Measurements from ENCODE around the gene ANKRD16. TPM values are rescaled to one million over a fixed set of nuclear protein-coding genes. Genes with fewer than 3 reads are reported as not detected.
A peak's percentile ranks its signal among the peaks of the same experiment; 100 is the strongest.

ANKRD16 gene
- total RNA-seq, 1 donor from 2014 or later, result 5.9 TPM

- H3K36me3 Mint-ChIP-seq, result peaks cover 35% of the 10 kb centered on the region
Observed at GRCh38 chr10:5935628-5936027, 45.9 kb upstream of the ANKRD16 start.

DNA sequence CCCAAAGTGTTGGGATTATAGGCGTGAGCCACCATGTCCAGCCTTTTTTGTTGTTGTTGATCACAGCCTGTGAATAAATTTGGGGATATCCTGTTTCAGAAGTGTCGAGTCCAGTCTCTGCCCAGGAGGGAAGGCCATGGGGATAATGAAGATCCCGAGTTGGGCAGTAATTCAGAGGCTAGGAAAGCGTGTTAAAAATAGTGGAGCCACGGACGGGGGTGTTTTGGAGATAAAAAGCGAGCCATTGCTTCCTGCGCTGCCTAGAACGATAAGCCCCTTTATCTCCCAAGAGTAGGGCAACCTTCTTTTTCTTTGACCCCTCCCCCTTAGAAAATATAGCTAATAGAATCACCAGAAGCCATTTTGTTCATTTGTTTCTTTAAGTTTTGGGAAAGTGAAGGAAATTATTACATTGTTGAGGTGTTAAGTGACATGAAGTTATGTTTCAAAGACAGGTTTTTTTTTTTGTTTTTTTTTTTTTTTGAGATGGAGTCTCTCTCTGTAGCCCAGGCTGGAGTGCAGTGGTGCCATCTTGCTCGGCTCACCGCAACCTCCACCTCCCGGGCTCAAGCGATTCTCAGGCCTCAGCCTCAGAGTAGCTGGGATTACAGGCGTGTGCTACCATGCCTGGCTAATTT is 44.3 kb upstream of the ANKRD16 start:
- Histone ChIP-seq H3K9ac (no peak overlapping the region), H3K4me3 (no peak overlapping the region), H4K20me1 (ENCODE audit: low read depth) (no peaks in the 10 kb centered on the region), H3K9me3 (ENCODE audit: low read depth) (no peaks in the 10 kb centered on the region), H2AFZ (replicated peaks) (no peak overlapping the region), H3K36me3 (peaks cover 5% of the 10 kb centered on the region), H3K27me3 (no peaks in the 10 kb centered on the region), H3K27ac (no peak overlapping the region), H3K79me2 (ENCODE audit: low read depth) (no peaks in the 10 kb centered on the region), H3F3A (ENCODE audit: low read depth) (no peaks in the 10 kb centered on the region), H3K4me1 (no peaks in the 10 kb centered on the region), H3K4me2 (no peak overlapping the region)
- no peak for TF ChIP-seq EZH2phosphoT487 (IDR thresholded peaks at IDR 0.05)
- no peak for TF ChIP-seq EZH2 (IDR thresholded peaks at IDR 0.05)
- TF ChIP-seq CTCF (IDR thresholded peaks at IDR 0.05), result no peak
- DNase-seq (ENCODE audit: low spot score), result no peak
- Mint-ChIP-seq H3K27me3 (ENCODE audit: insufficient read depth, low read depth) (peaks cover 2% of the 10 kb centered on the region), H3K4me3 (no peak overlapping the region), H3K27ac (no peak overlapping the region), H3K9me3 (no peaks in the 10 kb centered on the region), H3K36me3 (peaks cover 39% of the 10 kb centered on the region), H3K4me1 (no peaks in the 10 kb centered on the region)

More at GRCh38 chr10:5935628-5936027, 45.9 kb upstream of the ANKRD16 start:
- H3K27ac Mint-ChIP-seq, result peak overlapping the region; percentile 26
- Histone ChIP-seq H2AFZ (replicated peaks) (no peak overlapping the region), H3F3A (ENCODE audit: low read depth) (no peaks in the 10 kb centered on the region), H4K20me1 (ENCODE audit: low read depth) (no peaks in the 10 kb centered on the region), H3K4me1 (no peaks in the 10 kb centered on the region), H3K79me2 (ENCODE audit: low read depth) (no peaks in the 10 kb centered on the region), H3K4me2 (no peak overlapping the region), H3K4me3 (no peak overlapping the region), H3K9me3 (ENCODE audit: low read depth) (no peaks in the 10 kb centered on the region), H3K27ac (no peak overlapping the region), H3K9ac (no peak overlapping the region), H3K27me3 (no peaks in the 10 kb centered on the region), H3K36me3 (no peaks in the 10 kb centered on the region)
- H3K27me3 Mint-ChIP-seq (ENCODE audit: insufficient read depth, low read depth), result peaks cover 2% of the 10 kb centered on the region
- H3K4me1 Mint-ChIP-seq, result no peaks in the 10 kb centered on the region
- no peak for DNase-seq (ENCODE audit: low spot score)
- H3K9me3 Mint-ChIP-seq, result no peaks in the 10 kb centered on the region
- H3K4me3 Mint-ChIP-seq, result no peak overlapping the region
- no peak for TF ChIP-seq EZH2 (IDR thresholded peaks at IDR 0.05)

- no peak for TF ChIP-seq EZH2 (IDR thresholded peaks at IDR 0.05)
- no peak for DNase-seq (ENCODE audit: low spot score)
- H3K27ac Mint-ChIP-seq, result no peak overlapping the region
- no peaks in the 10 kb centered on the region for H3K27me3 ChIP-seq
- no peaks in the 10 kb centered on the region for H3K9me3 Mint-ChIP-seq
- H3K36me3 Mint-ChIP-seq, result peaks cover 36% of the 10 kb centered on the region
- no peak overlapping the region for H3K4me2 ChIP-seq
- H3K36me3 ChIP-seq, result peaks cover 7% of the 10 kb centered on the region
- no peak overlapping the region for H3K4me3 Mint-ChIP-seq
- H3K9ac ChIP-seq, result no peak overlapping the region
- peaks cover 2% of the 10 kb centered on the region for H3K27me3 Mint-ChIP-seq (ENCODE audit: insufficient read depth, low read depth)
- no peak overlapping the region for H3K4me3 ChIP-seq
- H3F3A ChIP-seq (ENCODE audit: low read depth), result no peaks in the 10 kb centered on the region
- H3K27ac ChIP-seq, result no peak overlapping the region
- H3K4me1 ChIP-seq, result no peaks in the 10 kb centered on the region
- H4K20me1 ChIP-seq (ENCODE audit: low read depth), result no peaks in the 10 kb centered on the region
- no peaks in the 10 kb centered on the region for H3K79me2 ChIP-seq (ENCODE audit: low read depth)
- H3K4me1 Mint-ChIP-seq, result no peaks in the 10 kb centered on the region
- no peaks in the 10 kb centered on the region for H3K9me3 ChIP-seq (ENCODE audit: low read depth)
- H2AFZ ChIP-seq (replicated peaks), result no peak overlapping the region
Observed at GRCh38 chr10:5932345-5932744, 42.7 kb upstream of the ANKRD16 start.

- Histone ChIP-seq H3K9me3 (ENCODE audit: low read depth) (no peaks in the 10 kb centered on the region), H3K4me1 (no peaks in the 10 kb centered on the region), H4K20me1 (ENCODE audit: low read depth) (no peaks in the 10 kb centered on the region), H3K4me3 (no peak overlapping the region), H3K36me3 (peaks cover 10% of the 10 kb centered on the region), H3K27ac (no peak overlapping the region), H3F3A (ENCODE audit: low read depth) (no peaks in the 10 kb centered on the region), H3K79me2 (ENCODE audit: low read depth) (no peaks in the 10 kb centered on the region), H2AFZ (replicated peaks) (no peak overlapping the region), H3K9ac (no peak overlapping the region), H3K27me3 (no peaks in the 10 kb centered on the region), H3K4me2 (no peak overlapping the region)
- Mint-ChIP-seq H3K4me1 (no peaks in the 10 kb centered on the region), H3K4me3 (no peak overlapping the region), H3K36me3 (peaks cover 36% of the 10 kb centered on the region), H3K9me3 (no peaks in the 10 kb centered on the region), H3K27me3 (ENCODE audit: insufficient read depth, low read depth) (peaks cover 2% of the 10 kb centered on the region), H3K27ac (no peak overlapping the region)
- no peak for DNase-seq (ENCODE audit: low spot score)
- TF ChIP-seq CTCF (IDR thresholded peaks at IDR 0.05), result no peak
- no peak for TF ChIP-seq EZH2 (IDR thresholded peaks at IDR 0.05)
Observed at GRCh38 chr10:5930272-5930671, 40.6 kb upstream of the ANKRD16 start.
